Gastrocnemius medialis (tissue), 4 donors: ENCODE results near the gene GNGT2.

Experiments
- CTCF ChIP-seq, 5 experiments: fragments of 450-650 bp in 3 of 5; fragments of 200-600 bp in 2 of 5; sonication (generic) in 2 of 5; IDR thresholded peaks in 4 of 5; conservative IDR thresholded peaks in 1 of 5; 1 replicate in 4 of 5; 2 replicates in 1 of 5; pipeline ENCODE4 v1.5.1; 2016 to 2019; ENCODE audit warnings: antibody characterized with exemption in 5 of 5, mild to moderate bottlenecking in 3 of 5, moderate library complexity in 3 of 5
- POLR2A ChIP-seq, 2 donors: fragments of 450-650 bp; IDR thresholded peaks; one replicate each; pipeline ENCODE4 v1.6.1; 2017; ENCODE audit warnings: antibody characterized with exemption in 2 of 2, mild to moderate bottlenecking in 2 of 2, moderate library complexity in 2 of 2

- TF ChIP-seq CTCF (IDR thresholded peaks at IDR 0.05 in 4 of 5, conservative IDR thresholded peaks at IDR 0.05 in 1 of 5): no peak
- no peak for TF ChIP-seq POLR2A (IDR thresholded peaks at IDR 0.05)
Measured at GRCh38 chr17:49249292-49249794, 39.0 kb upstream of the GNGT2 start.
